Astrocyte (in vitro differentiated cells and primary cell): ENCODE data around the gene NACC1. TPM values are rescaled to one million over a fixed set of nuclear protein-coding genes. Genes with fewer than 3 reads are reported as not detected.

Source experiments
- DNase-seq: peaks from one replicate; pipeline ENCODE4 v3.0.0-alpha.2; 2010; ENCODE audit warnings: low read depth
- FAIRE-seq: peaks from 2 replicates; lab custom pipeline; 2011; peaks lifted over from hg19 to GRCh38; lab: Jason Lieb, UNC
- H2AFZ ChIP-seq: 2 replicates; pipeline ENCODE4 v1.6.0; 2012; ENCODE audit warnings: low read depth, low read length, inconsistent platforms
- H3K27ac ChIP-seq: 2 replicates; pipeline ENCODE4 v1.5.1; 2011; ENCODE audit warnings: low read depth, low read length, inconsistent platforms
- H3K27me3 ChIP-seq: 2 replicates; pipeline ENCODE4 v1.6.0; 2011; ENCODE audit warnings: low read length, inconsistent platforms; ENCODE audit not compliant: insufficient read depth
- H3K36me3 ChIP-seq: 2 replicates; pipeline ENCODE4 v1.5.1; 2011; ENCODE audit warnings: low read length, inconsistent platforms; ENCODE audit not compliant: insufficient read depth
- H3K4me1 ChIP-seq: 2 replicates; pipeline ENCODE4 v1.5.1; 2011; ENCODE audit warnings: low read length, inconsistent platforms; ENCODE audit not compliant: insufficient read depth
- H3K4me2 ChIP-seq: 2 replicates; pipeline ENCODE4 v1.6.0; 2012; ENCODE audit warnings: low read length, inconsistent platforms
- H3K4me3 ChIP-seq: 2 replicates; pipeline ENCODE4 v1.5.1; 2011; ENCODE audit warnings: low read depth, mild to moderate bottlenecking, low read length, inconsistent platforms; ENCODE audit not compliant: insufficient read depth
- H3K79me2 ChIP-seq: 2 replicates; pipeline ENCODE4 v1.6.0; 2012; ENCODE audit warnings: mild to moderate bottlenecking, low read length, inconsistent platforms; ENCODE audit not compliant: insufficient read depth
- H3K9ac ChIP-seq: 2 replicates; pipeline ENCODE4 v1.6.0; 2012; ENCODE audit warnings: mild to moderate bottlenecking, low read length, inconsistent platforms
- H3K9me3 ChIP-seq: 2 replicates; pipeline ENCODE4 v1.5.1; 2012; ENCODE audit warnings: low read depth, mild to moderate bottlenecking, low read length, inconsistent platforms; ENCODE audit not compliant: insufficient read depth
- H4K20me1 ChIP-seq: 2 replicates; pipeline ENCODE4 v1.6.0; 2012; ENCODE audit warnings: low read length, inconsistent platforms; ENCODE audit not compliant: insufficient read depth
- H3K27ac Mint-ChIP-seq: one replicate; pipeline ENCODE4 v1.8.0; 2021; ENCODE audit warnings: mild to moderate bottlenecking, mixed read lengths; ENCODE audit not compliant: unreplicated experiment
- H3K27me3 Mint-ChIP-seq: one replicate; pipeline ENCODE4 v1.8.0; 2021; ENCODE audit warnings: low read depth, mixed read lengths; ENCODE audit not compliant: unreplicated experiment
- H3K36me3 Mint-ChIP-seq: one replicate; pipeline ENCODE4 v1.8.0; 2021; ENCODE audit warnings: low read depth, mixed read lengths; ENCODE audit not compliant: unreplicated experiment
- H3K4me1 Mint-ChIP-seq: one replicate; pipeline ENCODE4 v1.8.0; 2021; ENCODE audit warnings: low read depth, mixed read lengths; ENCODE audit not compliant: unreplicated experiment
- H3K4me3 Mint-ChIP-seq: one replicate; pipeline ENCODE4 v1.8.0; 2021; ENCODE audit warnings: mild to moderate bottlenecking, moderate library complexity, mixed read lengths; ENCODE audit not compliant: unreplicated experiment
- H3K9me3 Mint-ChIP-seq: one replicate; pipeline ENCODE4 v1.8.0; 2021; ENCODE audit warnings: mild to moderate bottlenecking, mixed read lengths; ENCODE audit not compliant: unreplicated experiment
- CTCF ChIP-seq: IDR thresholded peaks from 2 replicates; pipeline ENCODE4 v1.5.1; 2011; ENCODE audit warnings: low read depth, mild to moderate bottlenecking, inconsistent platforms, low read length, moderate library complexity; ENCODE audit not compliant: insufficient read depth
- EZH2 ChIP-seq: IDR thresholded peaks from 2 replicates; pipeline ENCODE4 v1.6.1; 2012; ENCODE audit warnings: mild to moderate bottlenecking, low read length, inconsistent platforms; ENCODE audit not compliant: insufficient read depth
- total RNA-seq: library from RNA; stranded (reverse); gene quantifications from 2 replicates; pipeline ENCODE4 v1.2.1, GENCODE V29; 2021

The NACC1 gene
- total RNA-seq, 1 donor from 2014 or later: 104 TPM

DNA sequence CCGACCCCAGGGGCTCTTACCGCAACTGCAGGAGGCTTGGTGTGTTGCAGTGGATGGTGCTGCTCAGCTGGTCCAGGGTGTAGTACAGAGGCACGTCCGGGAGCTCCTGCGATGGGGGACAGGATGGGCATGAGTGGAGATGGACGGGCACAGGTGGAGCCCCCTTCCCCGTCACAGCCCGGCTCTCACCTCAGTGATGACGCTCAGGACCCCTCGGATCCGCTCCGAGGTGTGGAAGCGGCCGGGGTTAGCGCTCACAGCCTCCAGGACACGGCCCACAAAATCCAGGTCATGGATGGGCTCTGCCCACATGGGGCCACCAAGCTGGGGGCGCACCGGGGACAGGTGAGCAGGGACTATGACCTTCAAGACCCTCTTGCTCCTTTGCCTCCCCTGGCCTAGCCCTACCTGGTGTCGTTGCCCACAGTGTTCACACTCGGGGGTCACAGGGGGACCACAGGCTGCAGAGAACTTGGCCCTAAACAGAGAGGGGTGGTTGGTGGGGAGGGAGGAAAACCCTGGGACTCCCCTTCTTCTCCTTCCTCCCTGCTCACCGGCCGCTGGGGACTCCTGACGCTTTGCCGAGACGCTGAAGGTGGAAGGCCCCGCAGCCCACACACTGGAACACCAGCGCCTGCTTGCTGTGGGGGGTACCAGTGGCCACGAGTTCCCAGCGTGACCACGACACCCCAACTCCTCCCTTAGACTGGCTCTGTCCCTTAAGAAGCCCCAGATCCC lies 8.5 kb upstream of the NACC1 start:
- no peak for TF ChIP-seq EZH2
- no peak for TF ChIP-seq CTCF
- Mint-ChIP-seq H3K4me3 (no peak overlapping the region), H3K9me3 (no peaks in the 10 kb centered on the region), H3K4me1 (no peaks in the 10 kb centered on the region), H3K27ac (no peak overlapping the region), H3K36me3 (peaks cover 5% of the 10 kb centered on the region), H3K27me3 (no peaks in the 10 kb centered on the region)
- Histone ChIP-seq H3K9me3 (no peaks in the 10 kb centered on the region), H3K4me3 (no peak overlapping the region), H4K20me1 (no peaks in the 10 kb centered on the region), H3K27me3 (no peaks in the 10 kb centered on the region), H3K27ac (no peak overlapping the region), H3K4me2 (no peak overlapping the region), H3K4me1 (no peaks in the 10 kb centered on the region), H2AFZ (no peak overlapping the region), H3K79me2 (peaks cover 3% of the 10 kb centered on the region), H3K36me3 (peaks cover 10% of the 10 kb centered on the region), H3K9ac (no peak overlapping the region)
- DNase-seq (no peak), FAIRE-seq (no peak)

GRCh38 chr19:13110099-13110610 lies 7.9 kb upstream of the NACC1 start:
- no peaks in the 10 kb centered on the region for H3K9me3 ChIP-seq
- Mint-ChIP-seq H3K4me3 (no peak overlapping the region), H3K27me3 (no peaks in the 10 kb centered on the region), H3K27ac (no peak overlapping the region), H3K36me3 (peaks cover 3% of the 10 kb centered on the region), H3K9me3 (no peaks in the 10 kb centered on the region), H3K4me1 (peaks cover 1% of the 10 kb centered on the region)
- H2AFZ ChIP-seq: no peak overlapping the region
- no peak overlapping the region for H3K4me2 ChIP-seq
- TF ChIP-seq CTCF (no peak), EZH2 (no peak)
- no peak overlapping the region for H3K9ac ChIP-seq
- H3K27me3 ChIP-seq: no peaks in the 10 kb centered on the region
- peaks cover 3% of the 10 kb centered on the region for H3K4me1 ChIP-seq
- peaks cover 9% of the 10 kb centered on the region for H3K79me2 ChIP-seq
- peaks cover 10% of the 10 kb centered on the region for H3K36me3 ChIP-seq
- no peak for DNase-seq
- no peak for FAIRE-seq
- H3K4me3 ChIP-seq: no peak overlapping the region
- H4K20me1 ChIP-seq: no peaks in the 10 kb centered on the region
- H3K27ac ChIP-seq: no peak overlapping the region

- Mint-ChIP-seq H3K4me1 (peaks cover 10% of the 10 kb centered on the region), H3K4me3 (no peak overlapping the region), H3K36me3 (peaks cover 2% of the 10 kb centered on the region), H3K27me3 (no peaks in the 10 kb centered on the region), H3K27ac (no peak overlapping the region), H3K9me3 (no peaks in the 10 kb centered on the region)
- H3K79me2 ChIP-seq: peaks cover 23% of the 10 kb centered on the region
- no peak for TF ChIP-seq CTCF
- no peak for TF ChIP-seq EZH2
- H3K27me3 ChIP-seq: no peaks in the 10 kb centered on the region
- H3K4me3 ChIP-seq: no peak overlapping the region
- H3K4me2 ChIP-seq: no peak overlapping the region
- H4K20me1 ChIP-seq: no peaks in the 10 kb centered on the region
- H3K27ac ChIP-seq: no peak overlapping the region
- H2AFZ ChIP-seq: no peak overlapping the region
- no peaks in the 10 kb centered on the region for H3K9me3 ChIP-seq
- no peak overlapping the region for H3K9ac ChIP-seq
- DNase-seq (no peak), FAIRE-seq (no peak)
- peaks cover 19% of the 10 kb centered on the region for H3K4me1 ChIP-seq
- H3K36me3 ChIP-seq: peaks cover 9% of the 10 kb centered on the region
These were observed 5.5 kb upstream of the NACC1 start for GRCh38 chr19:13112555-13112954.
